HepG2 (cell line): ENCODE data around the gene SND1.

Experiments
- CHD2 ChIP-seq: IDR thresholded peaks from 2 replicates; pipeline ENCODE4 v1.6.1; 2011; ENCODE audit warnings: low read depth, low read length, improper control_type of control experiment
- CTCF ChIP-seq: sonication (generic); formaldehyde crosslinking; IDR thresholded peaks from 2 replicates; pipeline ENCODE4 v1.5.0; 2020; ENCODE audit warnings: mild to moderate bottlenecking, missing genetic modification reagents, moderate library complexity
- ETV5 ChIP-seq: IDR thresholded peaks from 2 replicates; pipeline ENCODE4 v1.6.1; 2018; ENCODE audit warnings: missing biosample characterization, missing genetic modification reagents, inconsistent platforms, borderline replicate concordance
- GTF2F1 ChIP-seq: fragments of 150-350 bp; IDR thresholded peaks from 2 replicates; pipeline ENCODE4 v1.6.1; 2014; ENCODE audit warnings: low read length
- POLR2A ChIP-seq, 2 experiments: IDR thresholded peaks; 2 replicates each; pipeline ENCODE4 v1.6.1; 2011; ENCODE audit warnings: low read depth in 2 of 2, low read length in 2 of 2, mild to moderate bottlenecking in 1 of 2, moderate library complexity in 1 of 2; ENCODE audit not compliant: insufficient read depth in 1 of 2
- POLR2G ChIP-seq: fragments of 200-400 bp; formaldehyde crosslinking; IDR thresholded peaks from 2 replicates; pipeline ENCODE4 v1.6.1; 2018; ENCODE audit warnings: mild to moderate bottlenecking, low read depth, low read length, moderate library complexity
- RNF2 ChIP-seq: fragments of 450-650 bp; conservative IDR thresholded peaks from 2 replicates; pipeline ENCODE4 v1.6.1; 2016; ENCODE audit warnings: low read depth
- SKIL ChIP-seq: sonication (generic); formaldehyde crosslinking; IDR thresholded peaks from 2 replicates; pipeline ENCODE4 v1.8.0; 2022; ENCODE audit warnings: missing genetic modification reagents, mild to moderate bottlenecking, moderate library complexity, borderline replicate concordance
- TEAD2 ChIP-seq: sonication (generic); formaldehyde crosslinking; IDR thresholded peaks from 2 replicates; pipeline ENCODE4 v1.9.0; 2021; ENCODE audit warnings: missing genetic modification reagents
- TFE3 ChIP-seq: IDR thresholded peaks from 2 replicates; pipeline ENCODE4 v1.6.1; 2016
- ZNF703 ChIP-seq: sonication (generic); formaldehyde crosslinking; IDR thresholded peaks from 2 replicates; pipeline ENCODE4 v1.5.1; 2020; ENCODE audit warnings: missing genetic modification reagents, mild to moderate bottlenecking, moderate library complexity, borderline replicate concordance

- TF ChIP-seq CTCF (CRISPR knock-in tag) (no peak), GTF2F1 (no peak), POLR2G (no peak), POLR2A (IDR thresholded peaks at IDR 0.05; ENCODE audit: insufficient read depth in 1 of 2, low read depth in 2 of 2, low read length in 2 of 2) (no peak), ZNF703 (CRISPR knock-in tag) (no peak), TFE3 (CRISPR knock-in tag) (no peak), ETV5 (no peak), SKIL (no peak), TEAD2 (CRISPR knock-in tag) (no peak), RNF2 (no peak), CHD2 (no peak)
These were observed 366.2 kb downstream of the SND1 start for GRCh38 chr7:128017862-128018845.
